HG03095 (cell line): ENCODE data around the gene EREG.
A peak's percentile ranks its signal among the peaks of the same experiment; 100 is the strongest.

Experiments
- ATAC-seq: cut with Tn5 transposase; IDR thresholded peaks from one replicate; pipeline ENCODE4 v1.9.1; 2021; ENCODE audit warnings: moderate library complexity; ENCODE audit not compliant: unreplicated experiment

Gene EREG, protein sequence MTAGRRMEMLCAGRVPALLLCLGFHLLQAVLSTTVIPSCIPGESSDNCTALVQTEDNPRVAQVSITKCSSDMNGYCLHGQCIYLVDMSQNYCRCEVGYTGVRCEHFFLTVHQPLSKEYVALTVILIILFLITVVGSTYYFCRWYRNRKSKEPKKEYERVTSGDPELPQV

DNA sequence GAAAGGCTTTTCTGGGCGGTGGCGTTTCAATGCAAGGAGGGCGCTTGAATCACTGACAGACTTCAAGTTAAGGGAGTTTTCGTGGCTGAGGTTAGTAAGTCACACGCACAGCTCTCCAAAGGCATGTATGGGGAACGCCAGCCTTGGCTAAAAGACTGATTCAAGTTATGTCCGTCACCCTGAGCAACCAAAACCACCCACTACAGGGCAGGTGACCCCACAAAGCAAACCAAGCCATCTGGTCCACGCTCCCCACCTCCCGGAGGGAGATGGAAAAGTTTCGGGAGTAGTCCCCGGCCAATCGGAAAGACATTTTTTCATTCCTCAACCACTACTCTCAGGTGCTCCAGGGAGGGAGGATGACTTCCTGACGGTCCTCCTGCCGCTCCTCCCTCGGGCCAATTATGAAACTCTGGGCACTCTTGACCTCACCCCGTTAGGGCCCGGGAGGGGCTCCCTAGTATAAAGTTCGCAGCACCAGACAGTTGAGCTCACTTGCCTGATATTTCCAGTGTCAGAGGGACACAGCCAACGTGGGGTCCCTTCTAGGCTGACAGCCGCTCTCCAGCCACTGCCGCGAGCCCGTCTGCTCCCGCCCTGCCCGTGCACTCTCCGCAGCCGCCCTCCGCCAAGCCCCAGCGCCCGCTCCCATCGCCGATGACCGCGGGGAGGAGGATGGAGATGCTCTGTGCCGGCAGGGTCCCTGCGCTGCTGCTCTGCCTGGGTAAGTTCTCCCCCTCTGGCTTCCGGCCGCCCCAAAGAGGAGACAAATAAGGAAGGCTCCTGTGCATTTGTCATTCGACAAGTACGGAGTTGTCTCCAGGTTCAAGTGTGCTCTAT is at the start of gene EREG:
Gene EREG (plus strand): TSS at position 494 of the 840 bp plus-strand sequence. CDS start 164 bp downstream, at position 658.
- ATAC-seq = peak; percentile 42

DNA sequence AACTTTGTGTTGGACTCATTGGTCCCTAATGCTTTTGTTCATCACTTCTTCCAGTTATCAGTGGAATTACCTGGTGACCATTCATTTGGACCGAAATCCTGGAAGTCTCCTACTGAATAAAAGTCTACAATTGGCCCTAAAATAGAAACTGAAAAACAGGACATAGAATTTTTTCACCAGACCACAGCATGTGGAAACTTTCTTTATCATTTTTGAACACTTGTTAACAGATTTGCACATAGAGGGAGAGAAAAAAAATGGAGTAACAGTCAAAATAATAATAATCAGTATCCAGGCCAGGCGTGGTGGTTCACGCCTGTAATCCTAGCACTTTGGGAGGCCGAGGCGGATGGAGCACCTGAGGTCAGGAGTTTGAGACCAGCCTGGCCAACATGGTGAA is 49.6 kb upstream of the EREG start:
- ATAC-seq = no peak

DNA sequence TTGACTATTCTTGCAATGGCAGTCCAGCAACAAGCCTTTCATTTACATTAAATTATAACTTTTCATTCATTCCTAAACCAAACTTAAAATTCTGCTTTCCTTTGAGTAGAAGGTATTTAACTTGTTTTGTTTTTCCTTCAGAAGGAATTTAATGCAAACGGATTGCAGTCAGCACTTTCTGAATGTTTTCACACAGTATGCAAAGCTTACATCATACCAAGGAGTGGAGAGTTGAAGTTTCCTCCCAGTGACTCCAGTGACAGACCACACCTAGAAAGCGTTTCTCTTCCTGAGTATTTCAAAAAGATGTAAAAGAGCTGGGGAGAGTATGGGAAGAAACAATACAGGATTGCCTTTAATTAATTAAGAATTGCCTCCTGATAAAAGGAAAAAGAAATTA is 48.5 kb upstream of the EREG start:
- no peak for ATAC-seq

DNA sequence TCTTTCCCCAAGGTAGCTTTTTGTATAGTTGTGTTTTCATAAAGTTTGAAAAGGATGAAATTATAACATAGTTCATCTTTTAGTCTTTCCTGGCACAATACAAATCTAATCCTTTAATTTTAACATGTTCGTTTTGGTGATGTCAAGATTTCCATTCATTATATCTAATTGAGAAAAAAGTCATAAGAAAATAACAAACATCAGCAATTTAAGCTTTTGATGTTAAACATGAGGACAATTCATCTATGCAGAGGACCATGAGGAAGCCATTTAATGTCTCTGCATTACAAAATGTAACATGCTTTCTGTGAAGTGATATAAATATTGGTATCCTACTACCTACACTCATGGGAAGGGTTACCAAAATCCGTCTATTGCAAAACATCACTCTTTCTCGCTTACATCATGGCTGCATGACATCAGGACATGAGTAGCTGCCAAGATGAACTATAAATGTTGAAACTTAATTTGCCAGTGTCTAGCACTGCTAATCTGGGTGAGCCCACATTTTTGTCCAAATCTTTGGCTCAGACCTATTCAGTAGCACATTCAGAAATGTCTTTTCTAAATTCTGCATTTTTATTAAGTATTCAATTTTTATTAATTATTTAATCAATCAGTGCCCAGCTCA is 47.2 kb upstream of the EREG start:
- no peak for ATAC-seq

DNA sequence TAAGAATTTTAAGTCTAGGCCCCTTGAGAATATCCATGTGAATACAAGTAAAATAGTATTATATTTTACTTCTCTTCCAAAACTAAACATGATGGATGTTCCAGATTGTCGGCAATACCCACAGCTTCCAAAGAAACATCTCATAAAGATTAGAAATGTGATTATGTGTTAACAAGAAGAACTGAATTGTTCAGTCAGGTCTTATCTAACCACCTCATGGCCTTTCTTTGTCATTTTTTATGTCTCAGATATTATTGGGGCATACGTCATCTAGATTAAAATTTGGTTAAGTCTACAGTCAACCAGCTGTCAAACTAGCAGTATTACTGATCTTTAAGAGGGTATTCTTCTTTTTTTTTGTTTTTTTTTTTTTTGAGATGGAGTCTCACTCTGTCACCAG is 46.7 kb upstream of the EREG start:
- no peak for ATAC-seq

DNA sequence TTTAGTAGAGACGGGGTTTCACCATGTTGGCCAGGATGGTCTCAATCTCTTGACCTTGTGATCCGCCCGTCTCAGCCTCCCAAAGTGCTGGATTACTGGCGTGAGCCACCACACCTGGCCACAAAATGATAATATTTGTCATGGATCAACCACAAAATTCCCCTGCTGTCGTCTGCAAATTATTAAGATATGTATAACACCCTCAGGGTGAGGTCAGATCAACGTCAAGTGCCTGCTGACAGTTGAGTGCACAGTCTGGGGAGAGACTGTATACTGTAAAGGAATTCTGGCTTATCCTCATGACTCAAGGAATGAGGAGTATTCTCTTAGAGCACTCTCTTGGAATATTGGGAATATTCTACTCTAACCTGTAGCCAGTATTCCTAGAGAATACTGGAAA is 45.5 kb upstream of the EREG start:
- no peak for ATAC-seq

DNA sequence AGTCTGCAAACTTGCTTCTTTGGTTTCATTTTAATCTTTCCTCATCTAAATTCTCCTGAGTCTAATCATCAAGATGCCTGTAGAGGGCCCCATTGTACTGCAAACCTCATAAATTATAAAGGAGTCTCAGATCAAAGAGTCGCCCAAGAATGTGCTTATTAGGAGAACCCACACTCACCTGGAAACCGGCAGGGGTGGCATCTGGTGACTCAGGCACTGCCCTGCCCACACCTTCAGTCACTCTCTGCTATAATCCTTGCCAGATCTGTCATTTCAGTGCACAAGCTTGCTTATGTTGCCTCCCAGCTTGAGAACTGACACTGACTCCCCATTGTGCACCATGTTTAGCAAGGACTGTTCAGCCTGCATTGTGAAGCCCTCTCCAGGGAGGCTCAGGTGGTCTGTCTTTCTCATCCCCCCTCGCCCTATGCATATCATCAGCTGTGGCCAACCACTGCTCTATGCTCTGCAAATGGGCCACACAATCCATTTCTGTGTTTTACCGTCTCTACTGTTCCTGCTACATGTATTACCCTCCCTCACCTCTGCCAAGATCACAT is 44.3 kb upstream of the EREG start:
- ATAC-seq = no peak

DNA sequence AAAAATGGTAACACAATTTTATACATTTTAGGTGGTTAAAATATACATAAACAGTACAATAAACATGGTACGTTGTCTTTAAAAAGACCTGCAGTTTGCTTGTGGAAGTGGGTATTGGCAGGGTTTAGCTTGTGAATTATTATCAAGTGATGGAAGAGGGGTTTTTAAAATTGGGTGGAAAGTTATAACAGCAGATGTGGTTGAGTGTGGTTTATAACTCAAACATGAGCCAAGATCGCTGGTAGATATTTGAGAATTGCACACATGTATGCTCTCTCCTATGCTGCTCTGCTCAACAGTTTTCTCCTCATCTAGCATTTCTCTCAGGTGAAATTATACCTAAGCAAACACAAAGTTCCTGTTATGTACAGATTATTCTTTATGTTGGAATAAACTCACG is 42.6 kb upstream of the EREG start:
- ATAC-seq = no peak

DNA sequence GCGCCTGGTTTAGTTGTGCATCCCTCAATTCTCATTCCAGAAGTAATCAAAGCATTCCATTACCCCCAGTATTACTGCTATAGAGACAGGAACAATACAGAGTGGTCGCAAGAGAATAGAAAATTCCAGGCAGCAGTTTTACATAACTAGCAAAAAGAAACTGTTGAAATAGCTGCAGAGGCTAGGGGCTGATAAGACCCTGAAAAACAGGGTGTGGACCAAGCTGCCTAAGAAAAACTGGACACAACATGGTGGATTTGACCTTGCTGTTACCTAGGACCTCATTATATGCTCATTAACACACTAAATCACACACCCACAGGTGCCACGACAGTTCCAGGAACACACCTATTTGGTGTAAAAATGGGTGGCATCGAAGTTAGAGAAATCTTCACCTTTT is 41.3 kb upstream of the EREG start:
- no peak for ATAC-seq

DNA sequence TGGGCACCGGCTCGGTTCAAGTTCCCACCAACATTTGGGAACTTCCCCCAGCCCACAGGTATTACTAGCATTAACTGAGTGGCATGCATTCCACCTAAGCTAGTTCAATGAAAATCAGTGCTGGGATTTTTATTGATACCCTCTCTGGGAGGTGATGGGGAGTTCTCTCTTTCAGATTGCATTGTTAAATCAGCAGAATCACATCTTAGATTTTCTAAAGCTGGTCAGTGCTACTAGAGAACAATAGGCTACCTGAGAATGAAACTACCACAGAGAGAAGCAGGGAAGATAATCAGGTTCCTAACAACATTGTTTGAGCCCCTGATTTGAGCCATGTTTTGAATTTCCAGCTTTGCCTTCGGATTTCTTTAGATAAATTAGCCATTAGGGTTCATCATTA is 40.7 kb upstream of the EREG start:
- ATAC-seq = no peak

DNA sequence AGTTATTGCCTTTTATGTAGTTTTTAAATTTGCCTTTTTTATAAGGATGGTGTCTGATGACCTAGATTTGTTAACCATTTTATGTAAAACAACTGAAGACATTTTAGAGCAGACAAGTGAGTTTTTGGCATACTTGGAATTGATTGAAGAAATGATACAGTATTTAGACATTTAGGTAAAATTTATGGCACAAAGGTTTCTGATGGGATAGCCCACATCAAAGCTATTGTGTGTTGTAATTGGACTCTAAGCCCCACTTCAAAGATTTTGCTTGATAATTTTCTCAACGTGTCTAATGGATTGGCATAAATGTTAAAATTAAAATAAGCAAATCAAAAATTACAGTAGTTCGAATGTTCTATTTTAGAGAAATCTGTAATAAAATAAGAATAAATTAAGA is 39.1 kb upstream of the EREG start:
- ATAC-seq = no peak

DNA sequence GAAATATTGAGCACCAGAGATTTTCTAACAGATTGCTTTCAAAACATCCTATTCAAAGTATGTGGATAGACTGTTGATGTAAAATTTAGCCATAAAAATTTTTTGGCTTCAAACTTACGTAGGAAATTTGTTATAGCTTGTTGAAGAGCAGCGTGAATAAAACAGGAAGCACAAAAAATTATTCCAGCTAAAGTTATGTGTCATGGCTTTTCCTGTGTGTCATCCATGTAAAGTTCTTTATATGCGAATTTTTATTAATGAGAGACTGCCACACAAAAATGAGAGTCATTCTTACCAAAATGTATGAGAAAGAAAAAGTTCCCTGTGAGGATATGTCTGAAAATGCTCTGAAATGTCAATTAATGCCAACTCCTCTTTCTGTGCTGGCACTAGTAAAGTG is 37.2 kb upstream of the EREG start:
- ATAC-seq = no peak

DNA sequence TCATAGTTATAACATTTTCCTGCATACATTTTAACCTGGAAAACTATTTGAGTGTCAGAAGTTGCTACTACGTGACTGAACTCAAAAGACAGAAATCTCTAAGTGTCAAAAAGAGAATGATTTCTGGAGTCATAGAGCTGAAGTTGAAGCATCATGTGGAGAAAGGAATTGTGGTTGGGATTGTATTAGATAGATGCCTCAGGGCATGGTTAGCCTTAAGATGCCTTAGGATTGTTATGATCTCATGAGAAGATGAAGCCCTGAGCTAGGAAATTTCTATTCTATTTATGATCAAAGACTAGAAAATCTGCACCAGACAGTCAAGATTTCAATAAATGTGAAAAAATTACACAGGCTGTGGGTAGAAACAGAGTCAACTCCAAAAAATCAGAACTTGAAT is 36.4 kb upstream of the EREG start:
- ATAC-seq = no peak

DNA sequence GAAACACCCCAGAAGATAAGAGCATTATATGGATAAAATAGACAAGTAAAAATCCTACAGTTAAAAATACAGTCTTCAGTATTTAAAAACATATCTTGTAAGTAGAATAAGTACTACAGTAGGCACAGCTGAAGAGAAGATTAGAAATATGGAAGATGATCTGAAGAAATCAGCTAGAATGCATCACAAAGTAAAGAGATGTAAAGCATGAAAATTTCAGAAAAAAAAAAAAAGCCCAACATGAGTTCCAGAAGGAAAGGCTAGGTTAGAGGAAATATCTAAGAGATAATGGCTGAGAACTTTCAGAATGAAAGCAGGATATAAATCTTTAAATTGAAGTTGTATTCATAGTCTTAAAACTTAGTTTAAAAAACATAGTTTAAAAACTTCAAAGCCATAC is 35.6 kb upstream of the EREG start:
- no peak for ATAC-seq

DNA sequence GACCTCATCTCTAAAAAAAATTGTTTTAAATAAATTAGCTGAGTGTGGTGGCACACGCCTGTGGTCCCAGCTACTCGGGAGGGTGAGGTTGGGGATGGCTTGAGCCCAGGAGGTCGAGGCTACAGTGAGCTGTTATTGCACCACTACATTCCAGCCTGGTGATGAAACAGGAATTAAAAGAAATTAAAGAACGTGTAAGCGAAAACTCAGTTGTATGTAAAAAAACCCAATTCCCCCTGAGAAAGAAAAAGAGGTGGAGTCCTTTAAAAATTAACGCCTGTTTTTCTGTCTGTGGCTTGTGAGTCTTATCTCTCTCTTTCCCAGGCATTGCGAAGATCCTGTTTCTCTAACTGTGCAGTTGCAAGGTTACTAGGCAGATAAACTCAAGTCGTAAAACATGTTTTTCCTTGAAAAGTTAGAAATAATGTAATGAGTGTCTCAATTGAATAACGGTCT is 34.6 kb upstream of the EREG start:
- ATAC-seq = no peak

DNA sequence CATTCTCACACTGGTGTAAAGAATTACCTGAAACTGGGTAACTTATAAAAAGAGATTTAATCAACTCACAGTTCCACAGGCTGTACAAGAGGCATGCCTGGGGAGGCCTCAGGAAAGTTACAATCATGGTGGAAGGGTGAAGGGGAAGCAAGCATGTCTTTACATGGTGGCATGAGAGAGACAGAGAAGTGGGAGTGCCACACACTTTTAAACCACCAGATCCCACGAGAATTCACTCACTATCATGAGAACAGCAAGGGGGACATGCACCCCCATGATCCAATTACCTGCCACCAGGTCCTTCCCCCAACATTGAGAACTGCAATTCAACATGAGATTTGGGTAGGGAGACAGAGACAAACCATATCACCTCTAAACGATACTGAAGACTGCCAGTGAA is 33.7 kb upstream of the EREG start:
- no peak for ATAC-seq

DNA sequence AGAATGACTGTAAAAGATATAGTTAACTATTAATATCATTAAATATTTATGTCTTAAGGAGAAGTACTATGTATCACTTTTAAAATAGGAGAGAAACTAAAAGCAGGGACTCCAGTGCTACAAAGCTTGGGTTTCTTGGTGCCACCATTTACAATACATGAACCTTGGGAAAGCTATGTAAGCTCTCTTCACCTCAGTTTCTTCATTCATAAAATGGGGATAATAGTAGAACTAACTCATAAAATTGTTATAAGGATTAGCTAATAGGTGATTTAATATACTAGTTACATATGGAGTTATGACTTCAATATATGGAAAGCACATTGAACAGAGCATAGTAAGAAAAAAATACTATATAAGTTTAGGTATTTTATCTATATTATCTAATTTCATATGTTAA is 33.0 kb upstream of the EREG start:
- ATAC-seq = no peak

DNA sequence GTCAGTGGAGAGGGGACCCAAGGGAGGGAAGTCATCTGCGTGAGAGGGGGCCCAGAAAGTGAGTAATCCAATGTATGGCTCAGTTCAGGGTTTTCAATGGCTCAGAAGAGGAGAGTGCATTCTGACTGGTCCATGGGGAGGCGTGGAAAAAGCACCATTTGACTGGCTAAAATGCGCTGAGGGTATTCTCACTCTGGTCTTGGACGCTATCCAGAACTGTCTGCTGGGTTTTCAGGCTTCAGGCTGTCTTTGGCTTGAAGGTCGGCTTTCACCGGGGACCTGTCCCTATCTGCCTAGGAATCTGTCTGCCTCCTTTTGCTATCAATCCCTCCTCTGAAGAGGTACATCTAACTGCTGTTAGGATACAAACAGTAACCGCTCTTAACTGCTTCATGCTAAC is 30.3 kb upstream of the EREG start:
- ATAC-seq = no peak

DNA sequence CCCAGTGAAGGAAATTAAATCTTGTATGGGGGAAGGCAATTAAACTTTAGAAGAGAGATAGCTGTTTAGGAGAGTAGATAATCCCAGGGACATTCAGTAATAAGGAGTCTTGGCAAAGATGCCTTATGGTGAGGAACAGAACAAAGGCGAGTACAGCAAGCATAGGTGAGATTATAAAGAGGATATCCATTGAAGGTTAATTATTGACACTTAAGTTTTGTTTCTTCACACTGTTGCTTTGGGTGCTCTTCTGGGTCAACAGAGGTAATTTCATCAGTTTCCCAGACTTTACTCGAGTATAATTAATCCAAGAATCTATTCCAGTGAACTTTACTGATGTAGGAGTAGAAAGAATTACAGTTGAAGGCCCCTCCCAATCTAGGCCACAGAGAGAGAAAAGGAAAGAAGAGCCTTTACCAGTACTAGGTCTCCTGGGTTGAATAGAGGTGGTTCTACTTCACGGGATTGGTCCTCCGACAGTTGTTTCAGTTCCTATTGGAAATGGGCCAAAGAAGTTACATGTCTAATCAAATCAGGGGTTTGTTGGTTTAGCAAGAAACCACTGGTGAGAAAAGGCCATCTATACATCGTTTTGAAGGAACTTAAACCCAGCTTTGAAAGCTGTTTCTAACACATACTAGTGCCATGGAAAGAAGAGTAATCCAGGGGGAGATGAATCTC is 29.5 kb upstream of the EREG start:
- ATAC-seq = peak; percentile 80

DNA sequence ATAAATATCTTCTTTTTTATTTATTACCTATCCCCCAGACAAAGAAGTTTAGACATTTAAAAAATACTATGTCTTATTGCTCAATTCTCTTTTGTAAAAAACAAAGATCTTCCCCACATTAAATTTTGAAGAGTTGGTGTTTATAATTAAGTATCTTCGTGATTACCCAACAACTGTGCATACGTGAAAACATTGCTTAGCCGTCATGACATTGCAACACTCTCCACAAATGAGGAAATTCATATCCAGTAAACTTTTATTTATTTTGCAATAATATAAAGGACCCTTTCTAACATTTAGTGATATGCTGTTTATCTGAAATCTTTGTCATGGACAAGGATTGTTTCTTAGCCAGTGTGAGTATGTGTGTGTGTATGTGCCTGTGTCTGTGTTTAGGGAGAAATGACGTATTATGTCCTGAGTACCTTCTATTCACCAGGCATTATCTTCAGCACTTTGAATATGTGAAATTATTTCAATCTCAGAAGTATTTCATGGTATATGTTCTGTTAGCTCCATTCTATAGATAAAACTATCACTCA is 26.1 kb upstream of the EREG start:
- no peak for ATAC-seq

DNA sequence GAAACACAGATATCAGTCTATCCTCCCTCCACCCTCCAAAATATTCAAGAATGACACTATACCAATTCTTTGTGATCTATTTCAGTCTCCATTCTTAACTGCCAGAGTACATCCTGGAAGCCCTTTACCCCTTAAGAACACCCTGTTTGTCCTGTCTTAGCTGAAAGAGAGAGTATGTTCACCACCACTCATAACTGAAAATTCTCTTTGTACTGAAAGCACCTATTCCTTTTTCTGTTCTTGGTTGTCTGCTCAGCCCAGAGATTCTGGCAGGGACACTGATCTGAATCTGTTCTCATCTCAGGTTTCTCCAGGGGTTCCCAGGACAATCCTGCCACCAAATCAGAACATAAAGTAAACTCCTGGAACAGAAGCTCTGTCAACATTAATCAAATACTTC is 25.4 kb upstream of the EREG start:
- ATAC-seq = no peak
